Right renal pelvis (tissue), 4 donors: ENCODE results near the gene GHR. TPM values are rescaled to one million over a fixed set of nuclear protein-coding genes. Genes with fewer than 3 reads are reported as not detected.

Source experiments
- DNase-seq, 4 donors: peaks; one replicate each; pipeline ENCODE4 v3.0.0-alpha.2; 2013; ENCODE audit warnings: low read depth in 4 of 4, low spot score in 3 of 4, missing footprints in 1 of 4
- polyA plus RNA-seq, 4 donors: library from polyadenylated mRNA; unstranded; fragments of 120-200 nt; gene quantifications; one replicate each; pipeline ENCODE4 v1.2.1, GENCODE V29; 2013; ENCODE audit not compliant: insufficient read length in 4 of 4

Gene GHR
- polyA plus RNA-seq, 4 donors, result 18.9 to 25.7 (median 22.3) TPM

GRCh38 chr5:42759456-42759855 lies 336.2 kb downstream of the GHR start:
- DNase-seq, result no peak

- no peak for DNase-seq
Observed at GRCh38 chr5:42760426-42760825, 337.2 kb downstream of the GHR start.

DNA sequence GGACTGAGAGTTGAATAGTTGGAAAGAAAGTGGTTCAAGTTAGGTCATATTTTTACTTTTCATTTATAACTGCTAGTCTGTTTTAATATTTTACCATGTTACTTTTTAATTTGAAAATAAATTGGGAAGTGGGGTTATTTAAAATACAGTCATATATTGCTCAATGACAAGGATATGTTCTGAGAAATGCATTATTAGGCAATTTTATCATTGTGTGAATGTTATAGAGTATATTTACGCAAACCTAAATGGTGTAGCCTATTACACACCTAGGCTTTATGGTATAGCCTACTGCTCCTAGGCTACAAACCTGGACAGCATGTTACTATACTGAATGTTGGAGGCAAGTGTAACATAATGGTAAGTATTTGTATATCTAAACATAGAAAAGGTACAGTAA lies 338.6 kb downstream of the GHR start:
- no peak for DNase-seq

DNA sequence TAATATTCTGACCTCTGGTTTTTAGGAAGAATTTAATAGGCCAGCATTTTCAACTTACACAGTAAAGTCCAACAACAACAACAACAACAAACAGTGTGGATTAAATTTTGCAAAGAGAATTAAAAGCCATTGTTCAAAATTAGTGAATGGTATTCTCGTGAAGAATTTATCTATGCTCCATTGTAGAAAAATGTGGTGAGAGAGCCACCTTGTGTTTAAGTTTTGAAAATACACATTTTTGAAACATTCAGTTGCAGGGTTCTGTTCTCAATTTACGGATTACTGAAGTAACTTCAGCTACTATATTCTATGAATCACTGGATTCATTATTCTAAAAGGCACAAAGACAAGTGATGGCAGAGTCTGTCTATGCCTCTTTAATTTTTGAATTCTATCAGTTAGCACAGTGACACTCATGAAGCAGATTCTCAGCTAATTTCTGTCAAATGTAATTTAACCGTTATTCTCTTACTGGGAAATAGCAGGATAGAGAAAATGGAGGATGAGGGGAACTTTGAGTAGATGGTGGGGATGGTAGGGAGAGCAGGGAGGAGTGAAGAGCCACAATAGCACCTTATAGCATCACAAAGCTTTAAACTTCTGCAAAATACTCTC lies 344.4 kb downstream of the GHR start:
- peak in 1 of 4 donors; percentile 1 for DNase-seq

DNA sequence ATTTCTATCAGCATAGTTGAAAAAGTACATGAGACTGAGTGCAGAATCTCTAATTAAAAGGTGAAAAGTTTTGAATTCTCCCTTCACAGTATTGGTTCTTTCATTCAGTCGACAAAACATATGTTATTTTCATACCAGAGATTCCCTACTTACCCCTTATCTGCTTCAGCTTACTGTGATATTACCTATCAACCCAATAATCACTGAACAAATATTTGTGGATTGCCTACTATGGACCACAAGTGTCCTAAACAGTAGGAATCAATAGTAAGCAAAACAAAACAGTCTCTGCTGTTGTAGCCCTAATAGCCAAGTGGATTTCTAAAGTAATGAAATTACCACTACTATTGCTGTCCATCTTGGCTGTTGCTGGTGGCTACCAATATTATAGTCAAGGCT lies 344.9 kb downstream of the GHR start:
- DNase-seq, result no peak

DNA sequence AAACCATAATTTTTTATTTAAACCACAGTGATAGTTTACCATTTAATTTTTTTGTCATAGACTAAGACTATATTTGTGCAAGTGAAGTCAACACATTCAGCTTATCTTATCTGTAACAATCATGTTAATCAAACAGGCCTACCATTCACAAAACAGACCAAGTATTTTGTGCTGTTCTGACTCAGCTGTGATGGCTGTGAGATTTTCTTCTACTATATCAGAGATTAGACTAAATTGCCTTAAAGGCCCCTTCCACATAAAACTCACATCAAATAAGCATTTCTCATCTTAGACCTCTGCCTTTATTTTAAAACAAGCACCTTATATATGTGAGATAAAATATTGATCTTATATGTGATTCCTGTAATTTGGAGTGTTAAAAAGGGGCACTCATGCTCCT lies 346.8 kb downstream of the GHR start:
- DNase-seq, result no peak
